Stimulated activated CD8-positive, alpha-beta memory T cell treated with anti-CD3 and anti-CD28 coated beads, Interleukin-12 subunit alpha, Interleukin-12 subunit beta, amount 100 ng/mL, for 24 hours (primary cell): ENCODE measurements around the gene NHSL2.

ENCODE experiments used
- DNase-seq: peaks from one replicate; pipeline ENCODE4 v3.0.0-alpha.2; 2020; ENCODE audit errors: extremely low read depth

The NHSL2 gene

DNA sequence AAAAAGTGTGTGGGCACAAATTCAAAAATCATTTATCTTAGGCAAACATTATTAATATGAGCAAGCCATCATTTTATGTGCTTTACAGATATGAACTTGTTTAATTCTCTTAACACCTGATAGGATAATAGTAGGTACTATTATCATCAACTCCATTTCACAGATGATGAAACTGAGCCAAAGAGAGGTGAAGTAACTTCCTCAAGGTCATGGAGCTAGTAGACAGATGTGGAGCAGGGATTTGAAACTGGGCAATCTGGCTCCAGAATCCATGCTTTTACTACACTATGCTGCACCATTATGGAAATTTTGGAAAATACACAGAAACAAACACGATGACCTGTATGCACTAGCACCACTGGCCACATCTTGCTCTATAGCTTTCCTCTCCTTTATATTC, 269.9 kb downstream of the NHSL2 start:
- DNase-seq = no peak

DNA sequence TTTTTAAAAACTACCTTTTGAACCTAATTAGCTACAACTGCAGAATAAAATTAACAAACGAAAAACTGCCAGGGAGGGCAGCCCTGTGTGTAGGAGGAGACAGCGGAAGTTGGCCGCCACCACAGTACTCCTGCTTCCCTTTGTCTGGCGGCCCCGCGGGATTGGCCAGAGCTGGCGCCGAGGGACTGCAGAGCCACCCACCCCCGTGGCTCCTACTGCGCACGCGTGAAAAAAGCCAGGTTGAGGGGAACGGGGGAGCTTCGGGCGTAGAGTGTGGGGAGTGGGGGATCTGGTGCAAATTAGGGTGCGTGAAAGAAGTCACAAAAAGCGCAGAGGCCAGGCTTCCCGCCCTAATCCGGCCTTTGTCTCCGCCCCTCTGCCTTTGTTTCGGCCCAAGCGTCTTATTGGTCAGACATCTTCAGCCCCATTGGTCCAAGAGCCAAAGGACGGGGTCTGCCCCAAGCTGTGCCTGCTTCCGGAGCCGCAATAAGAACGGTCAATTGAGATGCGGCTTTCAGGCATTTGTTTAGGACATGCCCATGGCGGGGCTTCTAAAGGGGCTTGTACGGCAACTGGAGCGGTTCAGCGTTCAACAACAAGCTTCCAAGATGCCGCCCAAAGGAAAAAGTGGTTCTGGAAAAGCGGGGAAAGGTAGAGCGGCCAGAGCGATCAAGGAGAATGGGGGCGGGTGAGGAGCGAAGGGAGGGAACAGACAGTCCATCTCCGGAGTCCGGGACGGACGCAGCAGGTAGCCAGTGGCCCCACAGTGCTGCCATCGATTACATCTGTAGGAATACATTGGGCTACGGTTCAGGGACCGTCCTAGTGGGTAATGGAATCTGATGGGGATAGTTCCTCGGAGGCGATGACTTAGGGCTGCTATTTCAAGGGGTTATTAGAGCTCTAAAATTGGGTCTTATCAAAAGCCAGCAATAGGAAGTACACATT, 270.8 kb downstream of the NHSL2 start, which contains the start of gene PIN4:
TSS of gene PIN4 (plus strand) at position 580 of the 948 bp plus-strand sequence. CDS start at position 609, 29 bp downstream.
- DNase-seq = peak; percentile 51

DNA sequence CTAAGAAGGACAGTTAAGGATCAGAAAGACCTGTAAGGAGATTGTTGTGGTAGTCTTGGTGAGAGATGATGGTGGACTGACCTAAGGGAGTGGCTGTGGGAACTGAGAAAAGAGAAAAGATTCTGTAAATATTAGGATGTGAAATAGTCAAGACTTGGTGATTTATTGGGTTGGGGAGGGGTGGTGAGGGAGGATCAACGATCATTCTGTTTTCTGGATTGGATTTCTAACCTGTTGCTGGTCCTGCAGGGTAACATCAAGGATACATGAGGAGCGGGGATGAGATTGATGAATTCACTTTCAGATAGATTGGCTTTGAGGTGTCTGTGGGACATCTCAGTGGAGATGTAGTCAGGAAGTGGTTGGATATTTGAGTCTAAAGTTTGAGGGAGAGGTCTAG, 272.3 kb downstream of the NHSL2 start:
- no peak for DNase-seq

DNA sequence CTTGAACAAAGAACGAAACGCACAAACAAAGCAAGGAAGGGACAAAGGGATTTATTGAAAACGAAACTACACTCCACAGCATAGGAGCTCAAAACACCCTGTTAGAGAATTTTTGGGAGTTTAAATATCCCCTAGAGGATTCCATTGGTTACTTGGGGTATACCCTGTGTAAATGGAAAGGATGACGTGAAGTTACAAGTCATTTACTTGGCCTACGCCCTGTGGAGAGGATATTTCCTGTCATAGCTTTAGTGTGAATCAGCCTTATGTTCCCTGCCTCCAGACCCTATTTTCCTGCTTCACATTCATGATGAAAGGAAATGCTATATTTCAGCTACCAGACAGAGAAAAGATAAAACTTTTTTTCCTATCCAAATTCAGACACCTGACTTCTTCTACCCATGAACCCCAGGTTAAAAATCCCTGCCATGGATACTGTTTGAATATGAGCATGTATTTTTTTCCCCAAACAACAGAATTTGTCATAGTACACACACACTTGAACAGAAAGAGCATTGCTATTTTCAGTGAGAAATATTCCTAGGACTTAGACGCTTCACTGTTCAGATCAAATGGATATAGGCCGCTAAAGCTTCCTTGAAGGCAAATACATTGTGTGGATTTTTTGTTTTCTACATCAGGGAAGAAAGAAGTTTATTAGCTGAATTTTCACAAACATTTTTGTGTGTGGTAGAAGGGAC, 291.3 kb downstream of the NHSL2 start:
- DNase-seq = no peak
